GM08714 (cell line): ENCODE measurements around the gene ISYNA1.
A peak's percentile ranks its signal among the peaks of the same experiment; 100 is the strongest.

Experiments used
- H3K4me3 ChIP-seq: fragments of 200-500 bp; sonication (Bioruptor generic); 2 replicates; pipeline ENCODE4 v1.5.1; 2014; ENCODE audit warnings: mild to moderate bottlenecking, low read length, inconsistent platforms
- ZNF274 ChIP-seq: IDR thresholded peaks from 2 replicates; pipeline ENCODE4 v1.6.1; 2012; ENCODE audit warnings: mild to moderate bottlenecking, low read depth, low read length

The ISYNA1 gene

DNA sequence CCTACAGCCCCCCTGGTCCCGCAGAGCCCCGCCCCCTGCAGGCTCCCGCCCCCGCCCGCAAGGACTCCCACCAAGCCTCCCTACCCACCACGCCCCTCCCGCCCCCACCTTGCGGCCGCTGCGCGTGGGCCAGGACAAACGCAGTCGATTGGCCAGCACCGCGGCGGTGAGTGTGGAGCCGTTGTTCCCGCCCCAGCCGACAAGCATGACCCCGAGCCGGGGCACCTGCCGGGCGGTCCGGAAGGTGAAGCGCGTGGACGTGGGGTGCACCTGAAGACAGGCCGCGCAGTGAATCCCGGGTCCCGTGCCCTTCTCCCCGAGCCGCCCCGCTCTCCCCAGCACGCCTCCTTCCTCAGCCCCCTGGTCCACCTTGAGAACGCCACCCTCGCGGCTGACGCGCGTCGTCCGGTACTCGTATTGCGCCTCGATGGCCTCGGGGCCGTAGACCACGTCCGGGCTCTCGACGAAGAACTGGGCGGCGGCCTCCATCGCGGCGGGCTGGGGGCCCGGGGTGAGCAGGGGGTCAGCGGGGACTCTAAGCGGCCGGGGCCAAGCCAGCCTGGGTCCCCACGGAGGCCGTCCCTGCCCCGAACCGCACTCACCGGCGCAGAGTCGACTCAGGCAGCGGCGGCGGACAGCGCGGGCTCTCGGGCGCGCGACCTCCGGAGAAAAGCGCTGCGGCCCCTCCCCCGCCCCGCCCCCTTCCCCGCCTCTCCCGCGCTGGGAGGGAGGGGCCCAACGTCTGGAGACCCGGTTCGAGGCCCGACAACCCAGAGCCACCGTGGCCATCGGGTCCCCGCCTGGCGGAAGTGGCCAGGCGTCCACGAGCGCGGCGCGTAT, at the start of gene ISYNA1:
ISYNA1 (minus strand) TSS at position 643 of the 840 bp plus-strand sequence; CDS start at position 489, 154 bp downstream.
- H3K4me3 ChIP-seq: peak within 1 kb of the TSS; percentile 58; the same call in 1 of the 2 replicates

DNA sequence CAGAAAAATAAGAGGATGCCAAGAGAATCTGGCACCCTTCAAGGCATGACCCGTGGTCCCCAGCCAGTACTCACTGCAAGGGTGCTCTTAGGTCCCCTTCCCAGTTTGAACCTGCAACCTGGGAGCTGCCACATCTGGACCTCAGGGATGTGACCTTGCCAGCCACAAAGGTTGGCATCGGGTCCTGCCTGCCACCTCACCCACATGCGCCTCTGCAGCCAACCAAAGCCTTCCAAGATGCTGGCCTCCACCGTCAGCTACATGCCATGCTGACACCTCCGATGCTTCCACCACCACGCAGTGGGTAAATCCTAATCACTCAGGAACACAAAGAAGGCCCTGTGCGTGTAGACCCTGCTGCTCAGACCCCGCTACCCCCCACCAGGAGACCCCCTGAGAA, 48.8 kb upstream of the ISYNA1 start:
- no peak overlapping the region for H3K4me3 ChIP-seq
- TF ChIP-seq ZNF274: no peak

More for the DNA sequence above, at the start of gene ISYNA1:
- no peak for TF ChIP-seq ZNF274

DNA sequence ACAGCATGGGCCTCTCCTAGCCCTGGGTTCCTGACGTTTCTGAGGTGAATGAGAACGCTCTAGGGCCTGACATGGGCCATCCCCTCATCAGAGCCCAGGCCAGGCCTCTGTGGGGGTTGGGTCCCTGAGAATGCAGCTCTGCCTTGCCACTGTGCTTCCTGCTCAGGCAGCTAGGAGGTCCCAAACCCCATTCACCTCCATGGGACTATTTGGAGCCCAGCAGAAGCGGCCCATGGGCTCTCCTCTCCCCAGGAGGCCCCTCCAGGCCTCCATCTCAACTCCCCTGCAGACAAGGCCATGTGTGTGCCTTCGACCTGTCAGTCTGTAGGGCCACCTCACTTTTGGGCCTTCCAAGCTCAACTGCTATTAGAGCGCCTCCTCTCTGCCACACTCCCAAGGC, 47.1 kb upstream of the ISYNA1 start:
- H3K4me3 ChIP-seq: no peak overlapping the region
- TF ChIP-seq ZNF274: no peak

DNA sequence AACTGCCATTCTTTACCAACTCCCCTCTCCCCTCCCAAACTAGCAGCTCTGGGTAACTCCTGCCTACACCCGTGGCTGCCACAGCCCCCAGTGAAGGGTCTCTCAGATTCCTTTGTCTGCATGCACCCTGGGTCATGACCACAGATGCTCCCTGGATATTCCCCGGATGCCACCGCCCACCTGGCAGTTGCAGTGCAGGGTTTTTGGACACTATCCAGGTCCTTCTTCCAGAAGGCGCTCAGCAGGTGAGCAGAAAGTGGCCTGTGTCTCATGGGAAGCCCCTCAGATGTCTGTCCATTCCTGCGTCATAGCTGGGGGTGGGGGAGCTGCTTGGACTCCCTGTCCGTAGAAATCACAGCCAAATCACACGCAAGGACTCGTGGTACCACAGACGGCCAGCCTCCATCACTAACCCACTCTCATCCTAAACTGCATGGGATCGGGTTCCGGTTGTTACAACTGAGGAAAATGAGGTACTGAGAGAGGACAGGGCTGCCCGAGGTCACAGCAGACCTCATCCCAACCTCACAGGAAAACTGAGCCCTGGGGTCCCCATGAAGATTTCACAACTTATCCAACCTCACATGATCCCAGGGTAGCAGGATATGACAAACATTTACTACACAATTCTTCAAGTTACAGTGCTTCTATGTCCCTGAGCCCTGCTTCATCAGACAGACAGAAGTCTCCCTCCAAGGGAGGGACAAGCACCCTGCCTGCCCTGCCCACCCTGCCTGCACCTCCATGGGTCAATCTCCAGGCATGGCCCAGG, 45.4 kb upstream of the ISYNA1 start:
- TF ChIP-seq ZNF274: no peak
- H3K4me3 ChIP-seq: no peak overlapping the region

DNA sequence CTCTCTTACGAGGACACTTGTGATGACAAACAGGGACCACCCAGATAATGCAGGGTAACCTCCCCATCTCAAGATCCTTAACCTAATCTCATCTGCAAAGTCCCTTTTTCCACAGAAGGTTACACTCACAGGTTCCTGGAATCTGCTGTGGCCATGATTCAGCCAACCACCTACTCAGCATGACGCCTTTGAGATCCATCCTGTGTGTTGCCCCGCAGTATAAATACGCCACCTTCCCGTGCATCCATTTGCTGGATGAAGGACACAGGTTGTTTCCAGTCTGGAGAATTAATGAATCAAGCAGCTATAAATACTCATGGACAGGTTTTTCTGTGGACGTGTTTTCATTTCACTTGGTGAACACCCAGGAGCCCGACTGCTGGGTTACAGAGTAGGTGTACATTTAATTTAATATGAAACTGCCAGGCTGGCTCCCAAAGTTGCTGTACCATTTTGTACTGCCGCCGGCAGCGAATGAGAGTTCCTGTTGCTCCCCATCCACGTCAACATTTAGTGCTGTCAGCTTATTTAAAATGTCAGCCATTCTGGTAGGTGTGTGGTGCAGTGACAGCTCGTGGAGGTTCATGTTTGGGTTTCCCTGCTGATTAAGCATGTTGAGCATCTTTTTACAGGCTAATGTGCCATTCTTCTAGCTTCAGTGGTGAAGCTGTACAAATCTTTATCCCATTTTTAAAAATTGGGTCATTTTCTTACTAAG, 43.7 kb upstream of the ISYNA1 start:
- TF ChIP-seq ZNF274: no peak
- H3K4me3 ChIP-seq: no peak overlapping the region

DNA sequence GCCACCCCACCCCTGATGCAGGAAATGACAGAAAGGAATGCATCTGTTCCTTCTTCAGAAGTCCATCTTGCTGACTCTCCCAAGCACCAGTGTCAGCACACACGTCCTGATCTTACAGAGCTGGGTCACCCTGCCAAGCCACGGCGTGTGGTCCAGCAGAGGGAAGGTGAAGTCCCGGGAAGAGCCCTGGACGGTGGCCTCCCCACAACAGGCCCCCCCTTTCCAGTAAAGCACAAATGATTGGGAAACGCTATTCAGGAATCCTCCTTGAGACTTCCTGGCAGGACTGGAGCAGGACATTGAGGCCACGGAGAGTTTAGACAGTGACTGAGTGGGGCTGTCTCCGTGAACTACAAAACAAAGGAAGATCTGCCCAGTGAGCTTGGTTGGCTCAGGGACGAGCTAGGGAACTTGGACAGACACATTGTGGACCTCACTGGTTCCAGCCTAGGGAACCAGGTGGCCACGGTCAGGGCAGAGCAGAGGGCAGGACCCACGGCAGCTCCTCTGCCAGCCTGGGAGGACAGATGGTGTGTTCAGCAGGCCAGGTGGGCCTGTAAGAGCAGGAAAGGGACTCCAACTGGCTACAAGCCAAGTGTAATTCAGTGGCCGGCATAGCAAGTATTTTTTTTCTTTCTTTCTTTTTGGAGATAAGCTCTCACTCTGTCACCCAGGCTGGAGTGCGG, 42.2 kb upstream of the ISYNA1 start:
- TF ChIP-seq ZNF274: no peak
- H3K4me3 ChIP-seq: no peak overlapping the region

DNA sequence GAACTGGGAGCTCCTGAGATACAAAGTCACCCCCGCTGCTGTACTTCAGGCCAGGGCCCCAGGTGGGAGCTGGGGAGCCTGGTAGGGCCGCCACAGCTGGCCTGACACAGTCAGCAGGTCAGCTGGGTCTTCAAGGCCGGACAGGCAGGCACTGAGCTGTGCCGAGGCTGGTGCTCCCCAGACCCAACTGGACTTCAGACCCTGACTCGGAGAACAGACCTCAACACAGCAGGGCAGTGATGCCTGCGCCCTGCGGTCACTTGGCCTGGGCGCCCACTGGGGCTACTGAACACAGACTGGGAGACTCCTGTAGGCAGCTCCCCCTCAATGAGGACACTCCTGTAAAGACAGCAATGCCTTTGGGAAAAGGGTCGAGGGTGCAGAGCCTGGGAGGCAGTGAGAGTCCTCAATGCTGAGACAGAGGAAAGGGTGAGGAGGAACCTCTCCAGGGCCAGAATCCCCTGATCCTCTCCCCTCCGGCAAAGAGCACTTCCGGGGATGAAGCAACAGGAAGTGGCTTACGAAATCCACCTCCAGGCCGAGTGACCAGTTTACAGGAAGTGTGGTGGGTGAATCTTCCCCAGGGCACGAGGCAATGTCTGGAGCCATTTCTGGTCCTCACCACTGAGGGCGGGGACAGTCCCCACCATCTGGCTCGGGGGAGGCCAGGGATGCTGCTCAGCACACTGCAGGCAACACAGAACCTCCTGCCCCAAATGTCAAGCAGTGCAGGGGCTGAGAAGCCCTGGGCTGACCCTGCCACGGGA, 40.8 kb upstream of the ISYNA1 start:
- no peak overlapping the region for H3K4me3 ChIP-seq
- no peak for TF ChIP-seq ZNF274

DNA sequence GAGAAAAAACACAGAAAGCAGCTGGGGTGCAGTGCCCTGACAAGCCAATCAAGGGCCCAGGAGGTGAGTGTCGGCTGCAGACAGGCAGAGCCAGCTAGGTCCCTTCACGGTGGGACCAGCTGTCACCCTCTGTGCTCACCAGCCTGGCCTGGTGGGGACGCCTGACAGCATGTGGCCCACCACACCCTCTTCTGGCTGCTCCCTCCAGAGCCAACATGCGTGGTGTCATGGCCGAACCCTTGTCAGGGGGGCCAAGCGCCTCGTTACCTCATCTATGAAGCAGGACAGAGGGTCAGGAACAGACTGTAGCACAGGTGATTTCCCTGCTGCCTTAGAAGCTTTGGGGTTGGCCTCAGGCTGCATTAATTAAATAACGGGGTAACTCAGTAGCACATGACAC, 40.0 kb upstream of the ISYNA1 start:
- no peak for TF ChIP-seq ZNF274
- H3K4me3 ChIP-seq: no peak overlapping the region

DNA sequence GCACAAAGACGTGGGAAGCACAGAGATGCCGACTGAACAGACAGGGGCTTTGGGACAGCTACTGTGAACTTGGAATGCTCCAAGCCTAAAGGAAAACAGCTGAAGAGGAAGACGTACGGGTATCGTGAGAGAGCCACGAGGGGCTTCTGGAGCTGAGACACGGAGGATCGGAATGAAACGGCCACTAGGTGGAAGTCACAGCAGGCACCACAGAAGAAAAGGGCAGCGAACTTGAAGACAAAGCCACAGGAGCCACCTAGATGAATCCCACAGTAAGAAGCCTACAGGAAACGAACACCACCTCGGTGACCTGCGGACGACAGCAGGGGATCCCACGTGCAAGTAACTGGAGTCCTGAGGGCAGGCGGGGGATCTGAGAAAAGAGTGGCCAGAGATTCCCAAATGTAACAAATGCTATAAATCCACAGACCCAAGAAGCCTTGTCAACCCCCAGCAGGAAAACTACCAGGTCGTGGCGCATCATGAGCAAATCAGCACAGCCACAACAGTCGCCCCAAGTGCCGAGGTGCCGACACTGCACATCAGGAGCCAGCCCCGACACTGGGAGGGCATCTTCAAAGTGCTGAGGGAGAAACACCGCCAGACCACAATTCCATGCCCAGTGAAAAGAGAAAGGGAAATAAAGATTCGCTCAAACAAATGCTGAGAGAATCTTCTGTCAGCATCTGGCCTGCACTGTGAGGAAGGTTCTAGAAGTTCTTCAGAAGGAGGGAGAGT, 39.3 kb upstream of the ISYNA1 start:
- H3K4me3 ChIP-seq: no peak overlapping the region
- TF ChIP-seq ZNF274: no peak

DNA sequence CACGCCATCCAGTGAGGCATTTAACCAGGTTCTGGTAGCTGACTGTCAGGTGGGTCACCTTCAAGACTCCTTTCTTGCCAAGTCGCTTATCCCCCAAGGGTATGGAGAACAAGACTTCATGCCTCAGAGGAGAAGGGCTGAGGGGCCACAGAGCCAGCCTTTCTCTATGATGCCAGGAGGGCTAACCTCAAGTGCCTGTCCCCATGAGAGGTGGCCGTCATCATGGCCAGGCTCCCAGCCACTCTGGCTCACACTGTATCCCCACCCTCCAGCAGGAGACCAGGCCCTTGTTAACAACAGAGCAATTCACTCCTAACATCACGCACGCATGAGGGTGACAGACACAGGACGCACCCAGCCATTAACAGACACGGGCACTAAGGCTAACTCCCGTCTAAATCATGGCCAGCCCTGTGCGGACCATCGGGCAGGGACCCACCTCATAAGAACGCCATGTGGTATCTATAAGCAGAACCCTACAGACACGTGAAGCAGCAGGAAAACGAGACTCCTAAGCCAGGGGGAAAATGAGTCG, 38.6 kb upstream of the ISYNA1 start:
- no peak for TF ChIP-seq ZNF274
- no peak overlapping the region for H3K4me3 ChIP-seq

DNA sequence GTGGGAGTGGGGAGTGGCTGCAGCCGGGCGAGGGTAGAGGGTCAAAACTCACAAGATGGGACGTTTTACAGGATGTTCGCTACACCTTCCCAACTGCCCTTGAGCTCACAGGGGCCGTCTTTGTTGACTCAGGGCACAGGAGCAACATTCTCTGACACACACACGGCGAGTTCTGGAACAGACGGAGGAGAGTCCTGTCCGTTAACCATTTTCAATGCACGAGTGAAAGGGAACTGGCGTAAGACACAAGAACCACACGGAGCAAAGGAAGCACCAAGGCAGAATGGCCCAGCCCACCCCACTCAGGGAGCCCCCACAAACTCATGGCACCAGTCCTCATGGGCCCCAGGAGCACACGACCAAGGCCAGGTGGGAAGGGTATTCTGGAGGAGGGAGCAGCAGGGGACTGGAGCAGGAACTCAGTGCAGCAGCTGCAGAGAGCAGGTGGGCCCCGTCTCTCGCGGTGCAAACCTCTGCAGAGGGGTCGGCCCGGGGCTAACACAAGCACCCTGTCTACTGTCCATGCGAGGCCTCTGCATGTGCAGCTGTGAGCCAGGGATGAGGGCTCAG, 37.9 kb upstream of the ISYNA1 start:
- no peak for TF ChIP-seq ZNF274
- no peak overlapping the region for H3K4me3 ChIP-seq

DNA sequence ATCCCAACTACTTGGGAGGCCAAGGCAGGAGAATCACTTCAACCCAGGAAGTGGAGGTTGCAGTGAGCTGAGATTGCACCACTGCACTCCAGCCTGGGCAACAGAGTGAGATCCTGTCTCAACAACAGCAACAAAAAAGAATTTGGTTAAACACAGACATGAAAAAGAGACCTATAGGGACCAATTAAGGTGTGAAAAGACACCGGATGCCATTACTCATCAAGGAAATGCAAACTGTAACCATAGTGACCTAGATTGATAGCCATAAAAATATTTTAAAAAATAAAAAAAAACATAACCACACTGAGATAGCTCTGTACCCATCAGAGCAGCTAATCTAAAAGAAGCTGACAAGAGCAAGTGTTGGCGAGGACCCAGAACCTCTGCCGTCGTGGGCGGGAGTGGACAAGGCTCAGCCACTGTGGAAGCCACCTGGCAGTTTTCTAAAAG, 37.1 kb upstream of the ISYNA1 start:
- TF ChIP-seq ZNF274: no peak
- no peak overlapping the region for H3K4me3 ChIP-seq

DNA sequence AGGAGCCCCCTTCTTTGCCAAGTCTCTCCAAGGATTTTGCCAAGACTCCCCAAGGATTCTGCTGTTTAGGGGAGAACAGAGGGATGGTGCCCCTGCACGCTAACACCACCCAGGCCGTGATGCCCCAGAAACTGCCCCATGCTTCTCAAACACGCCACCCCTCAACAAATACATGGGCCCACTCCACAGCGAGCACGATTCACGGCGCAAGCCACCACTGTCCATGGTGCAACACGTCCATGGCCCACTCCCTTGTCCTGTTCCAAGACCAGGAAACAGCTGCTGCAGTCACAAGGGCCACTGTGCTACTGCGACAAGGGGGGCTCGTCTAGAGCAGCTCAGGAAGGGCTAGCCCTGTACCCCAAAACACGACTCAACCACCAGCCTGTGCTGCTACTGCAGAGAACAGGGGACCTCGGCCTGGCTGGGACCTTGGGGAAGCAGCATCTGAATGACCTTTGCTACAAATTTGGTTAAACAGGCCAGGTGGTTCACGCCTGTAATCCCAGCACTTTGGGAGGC, 36.5 kb upstream of the ISYNA1 start:
- no peak for TF ChIP-seq ZNF274
- H3K4me3 ChIP-seq: no peak overlapping the region
